ENCODE data around the gene RBM23. TPM values are rescaled to one million over a fixed set of nuclear protein-coding genes. Genes with fewer than 3 reads are reported as not detected.

Gene RBM23
- polyA plus RNA-seq, 3 donors: 121 to 144 (median 123) TPM

DNA sequence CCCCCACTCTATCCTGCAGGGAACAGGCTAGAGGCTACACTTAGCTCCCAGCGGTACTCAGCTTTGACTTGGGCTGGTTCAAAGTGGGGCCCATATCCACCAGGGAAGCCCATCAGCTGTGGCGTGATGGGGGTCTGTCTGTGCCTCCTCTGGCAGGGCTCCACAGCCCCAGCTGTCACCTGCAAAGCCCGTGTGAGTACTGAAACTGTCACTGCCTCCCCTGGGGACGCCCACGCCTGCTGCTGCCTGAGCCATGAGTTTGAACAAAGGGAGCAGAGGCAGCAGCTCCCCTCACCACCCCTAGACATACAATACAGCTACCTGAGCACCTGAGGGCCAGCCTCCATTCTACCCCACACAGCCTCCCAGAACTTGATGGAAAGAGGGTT is 31.0 kb downstream of the RBM23 start:
- no peak for DNase-seq

DNA sequence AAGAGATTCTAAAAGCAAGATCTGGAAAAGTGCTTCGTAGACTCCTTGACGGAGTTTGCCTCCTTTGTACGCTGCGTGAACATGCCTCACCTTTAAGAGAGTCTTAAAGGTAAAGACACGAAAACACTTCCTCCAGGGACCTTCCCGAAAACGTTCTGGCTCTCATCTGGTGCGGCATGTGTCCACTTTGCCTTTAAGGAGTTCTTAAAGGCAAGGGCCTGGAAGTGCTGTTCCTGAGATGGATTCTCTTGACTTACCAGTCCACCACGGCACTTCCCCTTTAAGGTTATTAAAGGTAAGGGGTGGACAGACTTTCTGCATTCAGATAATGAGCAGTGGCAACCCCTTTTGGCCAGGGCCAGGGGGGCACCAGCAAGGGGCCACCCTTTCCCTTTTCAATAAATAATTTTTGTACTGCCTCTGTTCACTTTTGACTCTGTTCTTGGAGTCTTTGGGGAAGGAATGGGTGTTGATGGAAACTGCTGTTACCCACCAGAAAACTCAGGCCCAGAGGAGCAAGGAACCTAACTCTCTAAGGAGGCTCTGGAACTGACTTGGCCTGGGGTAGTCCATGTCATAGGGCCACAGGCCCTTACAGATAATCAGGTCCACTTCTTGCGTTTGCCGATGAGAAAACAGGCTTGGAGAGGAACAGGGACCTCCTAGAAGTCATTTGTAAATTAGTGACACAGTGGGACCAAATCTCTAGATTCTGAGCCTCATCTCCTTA is 31.5 kb downstream of the RBM23 start:
- peak; percentile 93 for DNase-seq

DNA sequence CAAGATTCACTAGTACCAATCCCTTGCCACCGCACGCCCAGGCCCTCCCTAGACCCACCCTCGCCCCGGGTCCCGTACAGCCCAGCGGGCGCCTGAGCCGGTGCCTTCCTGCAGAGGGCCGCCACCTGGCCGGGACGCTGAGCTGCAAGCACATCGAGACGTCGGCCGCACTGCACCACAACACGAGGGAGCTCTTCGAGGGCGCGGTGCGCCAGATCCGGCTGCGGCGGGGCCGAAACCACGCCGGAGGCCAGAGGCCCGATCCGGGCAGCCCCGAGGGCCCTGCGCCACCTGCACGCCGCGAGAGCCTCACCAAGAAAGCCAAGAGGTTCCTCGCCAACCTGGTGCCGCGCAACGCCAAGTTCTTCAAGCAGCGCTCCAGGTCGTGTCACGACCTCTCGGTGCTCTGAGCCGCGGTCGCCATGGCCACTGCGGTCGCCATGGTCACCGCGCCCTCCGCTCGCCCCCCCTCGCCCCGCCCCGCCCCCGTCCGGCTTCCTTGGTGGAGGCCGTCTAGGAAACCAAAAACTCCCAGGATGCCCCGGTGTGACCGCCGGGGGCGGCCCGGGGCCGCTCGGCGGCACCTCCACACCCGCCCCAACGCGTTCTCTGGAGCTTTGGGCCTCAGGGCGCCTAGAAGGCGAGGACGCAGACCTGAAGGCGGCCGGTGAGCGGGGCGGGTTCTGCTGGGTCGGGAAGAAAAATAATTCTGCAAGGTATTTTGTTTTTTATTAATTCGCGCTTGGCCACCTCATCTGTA is 32.3 kb downstream of the RBM23 start:
- DNase-seq: peak; percentile 84

- DNase-seq: no peak
Measured at GRCh38 chr14:22885975-22886374, 33.0 kb downstream of the RBM23 start.

GRCh38 chr14:22884738-22885523 is 34.0 kb downstream of the RBM23 start:
- no peak for DNase-seq

- no peak for DNase-seq
Measured at GRCh38 chr14:22884076-22884737, 34.7 kb downstream of the RBM23 start.

GRCh38 chr14:22883173-22883976 is 35.6 kb downstream of the RBM23 start, which contains the start of gene REM2:
Gene REM2, plus strand, starts transcription at chr14:22883222. Its CDS starts 66 bp downstream, at chr14:22883288.
- DNase-seq: no peak

GRCh38 chr14:22882529-22883172 is 36.3 kb downstream of the RBM23 start:
- peak; percentile 89 for DNase-seq

- no peak for DNase-seq
Measured at GRCh38 chr14:22882064-22882463, 36.9 kb downstream of the RBM23 start.

DNA sequence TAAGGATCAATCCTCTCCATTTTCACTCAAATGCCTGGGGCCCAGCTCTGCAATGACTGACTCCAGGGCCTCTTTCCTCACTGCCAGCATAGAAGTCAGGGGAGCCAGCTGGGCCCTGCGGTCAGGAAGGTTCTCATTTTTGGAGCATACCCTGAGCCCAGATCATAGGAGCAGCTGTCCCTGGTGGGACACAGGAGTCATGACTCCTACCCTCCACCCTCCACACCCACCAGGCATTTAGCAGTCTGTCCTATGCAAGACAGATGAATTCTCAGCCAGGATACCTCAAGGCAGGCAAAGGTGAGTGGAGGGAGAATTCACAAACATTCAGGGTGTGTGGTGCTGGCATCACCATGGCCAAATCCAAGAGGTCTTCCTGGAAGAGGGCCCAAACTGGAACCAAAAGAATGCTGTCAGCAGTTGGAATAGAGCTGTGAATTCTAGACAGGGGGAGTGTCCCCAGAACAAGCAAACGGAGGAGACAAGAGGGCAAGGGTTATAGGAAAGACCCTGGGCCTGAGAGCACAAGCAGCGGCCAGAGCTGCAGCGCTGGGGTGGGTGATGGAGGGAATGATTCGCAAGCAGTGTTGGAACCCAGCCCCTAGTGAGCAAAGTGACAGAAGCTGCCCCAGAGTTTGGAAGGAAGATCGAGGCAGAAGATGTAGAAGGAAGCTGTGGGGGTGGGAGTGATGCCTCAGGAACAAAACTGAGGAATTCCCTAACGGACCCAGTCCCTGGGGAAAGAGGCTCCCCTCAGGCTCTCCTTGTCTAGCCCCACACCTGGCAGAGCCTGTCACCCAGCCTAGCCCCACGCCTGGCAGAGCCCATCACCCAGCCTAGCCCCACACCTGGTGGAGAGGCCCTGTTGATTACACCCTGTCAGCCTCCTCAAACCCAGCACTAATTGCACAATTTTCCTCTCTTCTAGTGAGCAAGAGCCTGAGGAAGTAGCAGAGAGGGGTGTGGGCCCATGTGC is 40.4 kb downstream of the RBM23 start:
- no peak for DNase-seq

GRCh38 chr14:22877000-22877501 is 41.9 kb downstream of the RBM23 start:
- DNase-seq: no peak

DNA sequence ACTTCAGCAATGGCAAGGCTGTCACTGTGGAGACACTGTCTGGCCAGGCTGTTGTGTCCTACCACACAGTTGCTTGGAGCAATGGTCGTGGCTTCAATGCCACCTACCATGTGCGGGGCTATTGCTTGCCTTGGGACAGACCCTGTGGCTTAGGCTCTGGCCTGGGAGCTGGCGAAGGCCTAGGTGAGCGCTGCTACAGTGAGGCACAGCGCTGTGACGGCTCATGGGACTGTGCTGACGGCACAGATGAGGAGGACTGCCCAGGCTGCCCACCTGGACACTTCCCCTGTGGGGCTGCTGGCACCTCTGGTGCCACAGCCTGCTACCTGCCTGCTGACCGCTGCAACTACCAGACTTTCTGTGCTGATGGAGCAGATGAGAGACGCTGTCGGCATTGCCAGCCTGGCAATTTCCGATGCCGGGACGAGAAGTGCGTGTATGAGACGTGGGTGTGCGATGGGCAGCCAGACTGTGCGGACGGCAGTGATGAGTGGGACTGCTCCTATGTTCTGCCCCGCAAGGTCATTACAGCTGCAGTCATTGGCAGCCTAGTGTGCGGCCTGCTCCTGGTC is 43.1 kb downstream of the RBM23 start:
- DNase-seq: no peak

DNA sequence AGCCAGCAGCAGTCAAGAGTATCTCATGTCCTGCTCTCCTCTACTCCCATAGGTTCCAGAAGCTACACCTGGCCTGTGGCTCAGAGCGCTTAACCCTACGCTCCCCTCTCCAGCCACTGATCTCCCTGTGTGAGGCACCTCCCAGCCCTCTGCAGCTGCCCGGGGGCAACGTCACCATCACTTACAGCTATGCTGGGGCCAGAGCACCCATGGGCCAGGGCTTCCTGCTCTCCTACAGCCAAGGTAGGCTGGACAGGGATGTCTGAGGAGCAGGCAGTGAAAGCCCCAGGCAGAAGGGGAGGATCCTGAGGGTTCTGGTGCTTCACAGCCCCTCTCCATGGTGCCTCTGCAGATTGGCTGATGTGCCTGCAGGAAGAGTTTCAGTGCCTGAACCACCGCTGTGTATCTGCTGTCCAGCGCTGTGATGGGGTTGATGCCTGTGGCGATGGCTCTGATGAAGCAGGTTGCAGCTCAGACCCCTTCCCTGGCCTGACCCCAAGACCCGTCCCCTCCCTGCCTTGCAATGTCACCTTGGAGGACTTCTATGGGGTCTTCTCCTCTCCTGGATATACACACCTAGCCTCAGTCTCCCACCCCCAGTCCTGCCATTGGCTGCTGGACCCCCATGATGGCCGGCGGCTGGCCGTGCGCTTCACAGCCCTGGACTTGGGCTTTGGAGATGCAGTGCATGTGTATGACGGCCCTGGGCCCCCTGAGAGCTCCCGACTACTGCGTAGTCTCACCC is 43.8 kb downstream of the RBM23 start:
- DNase-seq: no peak

DNA sequence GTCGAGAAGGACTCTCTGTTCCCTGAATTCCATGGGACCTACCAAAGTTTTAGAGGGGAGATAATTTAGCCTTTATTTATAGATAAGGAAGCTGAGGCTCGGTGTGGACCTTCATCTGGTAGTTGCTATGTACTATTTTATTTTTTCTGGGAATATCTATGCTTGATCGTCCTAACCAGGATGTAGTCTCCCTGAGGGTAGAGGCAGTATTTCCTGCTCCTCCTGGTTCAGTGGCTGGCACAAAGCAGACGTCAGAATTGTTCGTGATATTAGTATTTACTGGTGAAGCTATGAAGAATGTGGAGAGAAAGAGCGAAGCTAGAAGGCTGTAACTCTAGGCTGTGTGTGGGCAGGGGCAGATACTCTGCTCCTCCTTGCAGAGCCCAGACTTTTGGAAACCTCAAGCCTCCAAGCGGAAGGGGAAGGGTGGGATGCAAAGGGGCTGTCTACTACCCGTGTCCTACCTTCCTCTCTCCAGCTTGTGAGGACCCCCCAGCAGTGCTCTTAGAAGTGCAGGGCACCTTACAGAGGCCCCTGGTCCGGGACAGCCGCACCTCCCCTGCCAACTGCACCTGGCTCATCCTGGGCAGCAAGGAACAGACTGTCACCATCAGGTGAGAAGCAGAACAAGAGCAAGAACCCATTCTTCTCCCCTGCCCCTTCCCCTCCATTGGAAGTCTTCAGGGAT is 46.0 kb downstream of the RBM23 start:
- DNase-seq: no peak

GRCh38 chr14:22872033-22872832 is 46.7 kb downstream of the RBM23 start:
- peak; percentile 93 for DNase-seq
